Measurements from ENCODE around the gene PLXNA1.

DNA sequence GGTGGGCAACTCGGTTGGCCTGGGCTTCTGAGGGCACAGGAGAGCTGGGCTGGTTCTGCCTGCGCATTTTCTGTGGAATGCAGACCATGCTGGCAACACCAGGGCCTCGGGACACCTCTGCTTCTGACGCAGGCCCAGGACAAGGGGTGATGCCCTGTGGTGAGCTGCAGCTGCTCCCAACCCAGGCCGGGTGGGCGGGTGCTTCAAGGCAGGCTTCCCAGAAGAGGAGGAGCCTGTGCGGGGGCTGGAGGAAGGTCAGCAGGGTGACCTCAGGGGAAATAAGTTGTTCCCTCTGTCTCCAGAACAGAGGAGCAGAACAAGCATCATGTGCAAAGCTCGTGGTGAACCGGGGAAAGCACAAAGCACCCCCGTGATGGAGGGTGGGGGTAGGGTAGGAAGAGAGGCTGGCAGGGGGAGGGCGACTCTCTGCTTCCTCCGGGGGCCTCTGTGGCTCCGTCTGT is 11.0 kb upstream of the PLXNA1 start:
- TF ChIP-seq, protein P1, sequence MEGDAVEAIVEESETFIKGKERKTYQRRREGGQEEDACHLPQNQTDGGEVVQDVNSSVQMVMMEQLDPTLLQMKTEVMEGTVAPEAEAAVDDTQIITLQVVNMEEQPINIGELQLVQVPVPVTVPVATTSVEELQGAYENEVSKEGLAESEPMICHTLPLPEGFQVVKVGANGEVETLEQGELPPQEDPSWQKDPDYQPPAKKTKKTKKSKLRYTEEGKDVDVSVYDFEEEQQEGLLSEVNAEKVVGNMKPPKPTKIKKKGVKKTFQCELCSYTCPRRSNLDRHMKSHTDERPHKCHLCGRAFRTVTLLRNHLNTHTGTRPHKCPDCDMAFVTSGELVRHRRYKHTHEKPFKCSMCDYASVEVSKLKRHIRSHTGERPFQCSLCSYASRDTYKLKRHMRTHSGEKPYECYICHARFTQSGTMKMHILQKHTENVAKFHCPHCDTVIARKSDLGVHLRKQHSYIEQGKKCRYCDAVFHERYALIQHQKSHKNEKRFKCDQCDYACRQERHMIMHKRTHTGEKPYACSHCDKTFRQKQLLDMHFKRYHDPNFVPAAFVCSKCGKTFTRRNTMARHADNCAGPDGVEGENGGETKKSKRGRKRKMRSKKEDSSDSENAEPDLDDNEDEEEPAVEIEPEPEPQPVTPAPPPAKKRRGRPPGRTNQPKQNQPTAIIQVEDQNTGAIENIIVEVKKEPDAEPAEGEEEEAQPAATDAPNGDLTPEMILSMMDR (IDR thresholded peaks at IDR 0.05; ENCODE audit: poor library complexity, severe bottlenecking): no peak
- TF ChIP-seq POLR2AphosphoS5 (IDR thresholded peaks at IDR 0.05) (no peak), RAD21 (conservative IDR thresholded peaks at IDR 0.05) (no peak), EZH2 (IDR thresholded peaks at IDR 0.05; ENCODE audit: borderline replicate concordance, insufficient read depth, low read length, poor library complexity, severe bottlenecking) (no peak)
